Tibial artery (tissue), 4 donors: ENCODE measurements around the gene RBM17.

Experiments
- DNase-seq, 2 donors: peaks; one replicate each; pipeline ENCODE4 v3.0.0-alpha.2; 2019
- H3K27ac ChIP-seq, 2 donors: fragments of 200-600 bp; sonication (generic) in 1 of 2; 1 replicate in 1 of 2; 2 replicates in 1 of 2; pipeline ENCODE4 v1.5.1; 2018 to 2019; ENCODE audit warnings: mild to moderate bottlenecking in 1 of 2
- H3K27me3 ChIP-seq, 2 donors: fragments of 200-600 bp; sonication (generic) in 1 of 2; one replicate each; pipeline versions ENCODE4 v1.5.1 to v1.6.0; 2016 to 2019
- H3K36me3 ChIP-seq, 3 donors: fragments of 200-600 bp; sonication (generic) in 2 of 3; one replicate each; pipeline ENCODE4 v1.5.1; 2016 to 2019; ENCODE audit warnings: mild to moderate bottlenecking in 2 of 3
- H3K4me1 ChIP-seq, 4 donors: fragments of 200-600 bp; sonication (generic) in 2 of 4; 1 replicate in 3 of 4; 2 replicates in 1 of 4; pipeline ENCODE4 v1.5.1; 2016 to 2019
- H3K4me3 ChIP-seq, 2 donors: fragments of 200-600 bp; sonication (generic) in 1 of 2; 1 replicate in 1 of 2; 2 replicates in 1 of 2; pipeline ENCODE4 v1.5.1; 2018 to 2019; ENCODE audit warnings: mild to moderate bottlenecking in 2 of 2
- H3K9me3 ChIP-seq, 3 donors: fragments of 200-600 bp; sonication (generic) in 1 of 3; one replicate each; pipeline ENCODE4 v1.5.1; 2016 to 2019
- intact Hi-C: fragments of 100-400 bp; cut with DNase I; formaldehyde crosslinking; loops from one replicate; pipeline ENCODE4 v1.15.0; 2023; ENCODE audit warnings: low total_unique reads
- TF ChIP-seq, protein P1 (sequence below), 2 experiments: fragments of 200-600 bp in 1 of 2; fragments of 450-650 bp in 1 of 2; IDR thresholded peaks; one replicate each; pipeline ENCODE4 v1.5.1; 2017 to 2019; ENCODE audit warnings: antibody characterized with exemption in 2 of 2, mild to moderate bottlenecking in 1 of 2, moderate library complexity in 1 of 2

Gene RBM17

GRCh38 chr10:6151087-6151977, 62.5 kb downstream of the RBM17 start:
- H3K4me3 ChIP-seq: peak overlapping the region in 1 of 2 donors; percentile 26
- H3K9me3 ChIP-seq: no peaks in the 10 kb centered on the region
- peaks cover 0 to 25% (median 3%) of the 10 kb centered on the region in 4 donors for H3K4me1 ChIP-seq
- intact Hi-C loops: loop anchor here (5.0 kb wide), 1 partner anchor 39 kb away; no protein-coding TSS in a partner anchor
- H3K27ac ChIP-seq: peak overlapping the region; percentile 25 to 34
- H3K36me3 ChIP-seq: no peaks in the 10 kb centered on the region
- no peaks in the 10 kb centered on the region for H3K27me3 ChIP-seq
- TF ChIP-seq, protein P1, sequence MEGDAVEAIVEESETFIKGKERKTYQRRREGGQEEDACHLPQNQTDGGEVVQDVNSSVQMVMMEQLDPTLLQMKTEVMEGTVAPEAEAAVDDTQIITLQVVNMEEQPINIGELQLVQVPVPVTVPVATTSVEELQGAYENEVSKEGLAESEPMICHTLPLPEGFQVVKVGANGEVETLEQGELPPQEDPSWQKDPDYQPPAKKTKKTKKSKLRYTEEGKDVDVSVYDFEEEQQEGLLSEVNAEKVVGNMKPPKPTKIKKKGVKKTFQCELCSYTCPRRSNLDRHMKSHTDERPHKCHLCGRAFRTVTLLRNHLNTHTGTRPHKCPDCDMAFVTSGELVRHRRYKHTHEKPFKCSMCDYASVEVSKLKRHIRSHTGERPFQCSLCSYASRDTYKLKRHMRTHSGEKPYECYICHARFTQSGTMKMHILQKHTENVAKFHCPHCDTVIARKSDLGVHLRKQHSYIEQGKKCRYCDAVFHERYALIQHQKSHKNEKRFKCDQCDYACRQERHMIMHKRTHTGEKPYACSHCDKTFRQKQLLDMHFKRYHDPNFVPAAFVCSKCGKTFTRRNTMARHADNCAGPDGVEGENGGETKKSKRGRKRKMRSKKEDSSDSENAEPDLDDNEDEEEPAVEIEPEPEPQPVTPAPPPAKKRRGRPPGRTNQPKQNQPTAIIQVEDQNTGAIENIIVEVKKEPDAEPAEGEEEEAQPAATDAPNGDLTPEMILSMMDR (IDR thresholded peaks at IDR 0.05): peak; percentile 56
- DNase-seq: peak; percentile 77 to 86

- TF ChIP-seq, protein P1 (IDR thresholded peaks at IDR 0.05): no peak
- H3K27ac ChIP-seq: no peak overlapping the region
- intact Hi-C loops: loop anchor here (5.0 kb wide), 1 partner anchor 42 kb away; no protein-coding TSS in a partner anchor
Measured at GRCh38 chr10:6153845-6154244, 65.0 kb downstream of the RBM17 start.

DNA sequence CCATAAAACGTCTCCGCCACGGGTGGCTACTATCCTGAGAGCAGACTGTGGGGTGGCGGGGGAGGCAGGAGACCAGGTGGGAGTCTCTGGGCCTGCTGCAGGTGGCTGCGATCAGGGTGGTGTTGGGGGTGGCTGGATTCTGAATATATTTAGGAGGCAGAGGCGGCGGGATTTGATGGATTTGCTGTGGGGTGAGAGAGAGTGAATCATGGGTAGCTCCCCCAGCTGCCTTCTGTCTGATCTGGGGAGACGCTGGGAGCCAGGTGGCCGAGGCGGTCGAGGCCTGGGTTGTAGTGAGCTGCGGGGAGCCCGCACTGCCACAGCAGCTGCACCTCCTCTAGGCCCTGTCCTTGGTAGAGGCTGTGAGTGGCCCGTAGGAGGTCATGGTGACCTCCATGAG, 65.7 kb downstream of the RBM17 start:
- no peak overlapping the region for H3K27ac ChIP-seq
- intact Hi-C loops: loop anchor here (5.0 kb wide), 1 partner anchor 42 kb away; no protein-coding TSS in a partner anchor
- peaks cover 0 to 25% (median 3%) of the 10 kb centered on the region in 4 donors for H3K4me1 ChIP-seq
- no peaks in the 10 kb centered on the region for H3K9me3 ChIP-seq
- H3K36me3 ChIP-seq: no peaks in the 10 kb centered on the region
- H3K27me3 ChIP-seq: no peaks in the 10 kb centered on the region
- TF ChIP-seq, protein P1 (IDR thresholded peaks at IDR 0.05): no peak
- no peak for DNase-seq
- no peak overlapping the region for H3K4me3 ChIP-seq

More at GRCh38 chr10:6153845-6154244, 65.0 kb downstream of the RBM17 start:
- DNase-seq: no peak
- no peak overlapping the region for H3K4me3 ChIP-seq
- no peaks in the 10 kb centered on the region for H3K36me3 ChIP-seq
- H3K9me3 ChIP-seq: no peaks in the 10 kb centered on the region
- peaks cover 0 to 25% (median 3%) of the 10 kb centered on the region in 4 donors for H3K4me1 ChIP-seq
- H3K27me3 ChIP-seq: no peaks in the 10 kb centered on the region

DNA sequence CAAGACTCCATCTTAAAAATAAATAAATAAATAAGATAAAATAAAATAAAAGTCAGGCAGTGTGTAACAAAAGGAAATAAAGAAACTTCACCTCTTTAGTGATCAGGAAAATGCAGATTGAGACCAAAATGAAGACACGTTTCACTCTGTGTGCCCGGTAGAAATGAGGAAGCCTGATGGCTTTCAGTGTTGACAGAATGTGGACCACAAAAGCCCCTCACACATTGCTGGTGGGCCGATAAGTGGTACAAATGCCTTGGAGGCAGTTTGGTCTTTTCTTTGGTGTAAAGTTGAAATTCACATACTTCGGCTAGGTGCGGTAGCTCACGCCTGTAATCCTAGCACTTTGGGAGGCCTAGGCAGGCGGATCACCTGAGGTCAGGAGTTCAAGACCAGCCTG, 69.4 kb downstream of the RBM17 start:
- TF ChIP-seq, protein P1 (IDR thresholded peaks at IDR 0.05): no peak
- H3K4me3 ChIP-seq: no peak overlapping the region
- H3K36me3 ChIP-seq: no peaks in the 10 kb centered on the region
- no peaks in the 10 kb centered on the region for H3K27me3 ChIP-seq
- intact Hi-C loops: no loop called here
- DNase-seq: no peak
- peak overlapping the region; percentile 59 to 66 for H3K27ac ChIP-seq
- no peaks in the 10 kb centered on the region for H3K9me3 ChIP-seq
- peaks cover 0 to 15% (median 0%) of the 10 kb centered on the region in 4 donors for H3K4me1 ChIP-seq

GRCh38 chr10:6161921-6162320, 73.1 kb downstream of the RBM17 start:
- Histone ChIP-seq H3K27ac (peak overlapping the region in 1 of 2 donors; percentile 72), H3K27me3 (no peaks in the 10 kb centered on the region), H3K4me1 (peaks cover 0 to 32% (median 12%) of the 10 kb centered on the region in 4 donors), H3K9me3 (no peaks in the 10 kb centered on the region), H3K4me3 (no peak overlapping the region), H3K36me3 (peaks cover 0 to 11% (median 0%) of the 10 kb centered on the region in 3 donors)
- no peak for DNase-seq
- TF ChIP-seq, protein P1 (IDR thresholded peaks at IDR 0.05): no peak
- intact Hi-C loops: loop anchor here (5.0 kb wide), 1 partner anchor 40 kb away; the partner anchor contains the start of gene PFKFB3
